CD4-positive, alpha-beta T cell treated with Interleukin-6 at 100 ng/mL for 8 hours (primary cell): ENCODE measurements around the gene SRPRB.

Experiments
- DNase-seq: peaks from one replicate; pipeline ENCODE4 v3.0.0-alpha.2; 2020; ENCODE audit warnings: mixed read lengths, low spot score

Gene SRPRB, protein sequence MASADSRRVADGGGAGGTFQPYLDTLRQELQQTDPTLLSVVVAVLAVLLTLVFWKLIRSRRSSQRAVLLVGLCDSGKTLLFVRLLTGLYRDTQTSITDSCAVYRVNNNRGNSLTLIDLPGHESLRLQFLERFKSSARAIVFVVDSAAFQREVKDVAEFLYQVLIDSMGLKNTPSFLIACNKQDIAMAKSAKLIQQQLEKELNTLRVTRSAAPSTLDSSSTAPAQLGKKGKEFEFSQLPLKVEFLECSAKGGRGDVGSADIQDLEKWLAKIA

DNA sequence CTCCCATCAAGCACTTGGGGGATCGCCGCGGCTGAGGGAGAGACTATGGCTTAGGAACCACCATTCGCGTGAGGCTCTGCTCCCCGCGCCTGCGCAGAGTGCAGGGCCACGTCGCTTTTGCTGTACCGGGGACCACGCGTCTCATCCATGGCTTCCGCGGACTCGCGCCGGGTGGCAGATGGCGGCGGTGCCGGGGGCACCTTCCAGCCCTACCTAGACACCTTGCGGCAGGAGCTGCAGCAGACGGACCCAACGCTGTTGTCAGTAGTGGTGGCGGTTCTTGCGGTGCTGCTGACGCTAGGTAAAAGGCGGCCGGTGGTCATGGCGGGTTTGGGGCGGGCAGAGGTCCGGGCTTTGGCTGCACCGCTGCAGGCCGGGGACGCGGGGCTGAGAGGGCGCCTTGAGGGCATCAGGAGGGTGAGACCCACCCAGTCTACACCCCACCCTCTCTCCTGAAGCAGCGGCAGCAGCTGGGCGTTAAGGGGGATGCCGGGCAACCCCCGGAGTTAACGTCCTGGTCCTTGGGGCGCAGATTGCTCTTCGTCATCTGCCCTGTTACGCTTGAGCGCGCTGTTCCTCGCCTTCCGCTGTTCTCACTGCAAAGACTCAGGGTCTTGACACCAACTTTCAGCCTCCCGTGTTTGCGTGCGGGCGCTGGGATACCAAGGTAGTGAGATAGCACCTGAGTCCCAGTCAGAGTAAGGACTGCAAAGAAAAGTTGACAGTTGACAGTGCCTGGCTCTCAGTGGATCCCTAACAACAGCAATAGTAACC is at the start of gene SRPRB:
Gene SRPRB (plus strand): TSS at position 114 of the 774 bp plus-strand sequence. CDS start 34 bp downstream, at position 148.
- DNase-seq, result peak; percentile 97

DNA sequence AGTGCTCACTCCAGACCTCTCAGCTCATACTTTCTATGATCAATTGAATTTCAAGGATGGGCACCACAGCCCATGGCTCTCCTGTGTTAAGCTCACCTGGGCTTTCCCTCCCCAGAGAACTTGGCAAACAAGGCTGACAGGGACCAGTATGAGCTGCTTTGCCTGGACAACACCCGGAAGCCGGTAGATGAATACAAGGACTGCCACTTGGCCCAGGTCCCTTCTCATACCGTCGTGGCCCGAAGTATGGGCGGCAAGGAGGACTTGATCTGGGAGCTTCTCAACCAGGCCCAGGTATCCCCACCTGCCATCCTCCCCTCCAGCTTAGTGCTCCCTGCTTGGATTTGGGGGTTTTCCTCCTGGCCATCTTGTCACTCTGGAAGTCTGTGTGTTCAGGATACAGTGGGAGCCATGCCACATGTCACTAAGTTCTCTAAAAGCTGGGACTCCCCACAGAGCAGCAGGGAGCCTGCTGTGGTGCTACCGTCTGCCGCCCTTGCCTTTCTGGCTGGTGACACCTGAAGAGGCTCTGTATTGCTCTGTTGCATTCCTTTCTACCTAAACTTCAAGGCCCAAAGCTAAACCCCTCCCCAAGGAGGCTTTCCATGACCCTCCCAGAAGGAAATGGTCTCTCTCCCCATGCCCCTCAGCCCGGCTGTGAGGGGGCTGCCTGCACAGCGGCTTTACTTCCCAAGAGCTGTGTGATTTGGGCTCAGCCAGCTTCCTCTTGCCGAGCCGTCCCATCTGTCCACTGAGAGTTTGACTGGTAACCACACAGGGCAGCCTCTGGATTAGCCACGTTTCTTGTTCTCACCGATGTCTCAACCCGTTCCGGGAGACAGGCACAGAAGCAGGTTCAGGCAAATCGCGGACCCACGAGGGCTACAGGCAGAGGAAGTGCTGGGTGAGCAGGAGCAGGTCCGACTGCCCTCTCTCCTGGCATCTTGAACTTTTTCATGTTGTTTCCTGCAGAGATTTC is 48.6 kb upstream of the SRPRB start:
- no peak for DNase-seq

DNA sequence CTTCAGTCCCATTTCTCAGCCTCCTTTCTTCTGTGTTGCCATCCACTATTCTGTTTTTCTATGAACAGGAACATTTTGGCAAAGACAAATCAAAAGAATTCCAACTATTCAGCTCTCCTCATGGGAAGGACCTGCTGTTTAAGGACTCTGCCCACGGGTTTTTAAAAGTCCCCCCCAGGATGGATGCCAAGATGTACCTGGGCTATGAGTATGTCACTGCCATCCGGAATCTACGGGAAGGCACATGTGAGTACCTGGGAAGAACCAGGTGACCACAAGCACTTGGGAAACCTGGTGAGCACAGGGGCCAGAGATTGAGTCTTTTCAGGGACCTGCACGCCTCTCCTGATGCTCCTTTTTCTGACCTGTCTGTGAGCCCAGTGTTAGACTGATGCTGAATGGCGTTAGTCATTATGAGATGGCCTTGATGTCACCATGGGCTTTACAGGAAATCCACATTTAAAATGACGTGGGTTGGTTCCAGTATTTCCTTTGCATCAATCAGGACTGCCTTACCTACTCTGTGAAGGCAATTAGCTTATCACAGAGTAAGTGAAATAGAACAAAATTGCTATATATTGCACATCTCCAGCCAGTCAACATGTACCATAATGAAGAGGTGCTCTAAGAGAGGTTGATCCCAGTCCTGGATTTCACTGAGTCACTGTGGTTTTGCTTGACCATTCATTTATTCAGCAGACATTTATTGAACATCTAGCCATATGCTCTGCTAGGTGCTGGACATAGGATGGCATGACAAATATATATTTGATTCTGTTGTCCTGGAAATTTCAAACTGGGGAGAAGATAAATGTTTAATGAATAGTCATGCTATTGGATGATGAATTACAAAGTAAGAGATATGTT is 47.7 kb upstream of the SRPRB start:
- no peak for DNase-seq

DNA sequence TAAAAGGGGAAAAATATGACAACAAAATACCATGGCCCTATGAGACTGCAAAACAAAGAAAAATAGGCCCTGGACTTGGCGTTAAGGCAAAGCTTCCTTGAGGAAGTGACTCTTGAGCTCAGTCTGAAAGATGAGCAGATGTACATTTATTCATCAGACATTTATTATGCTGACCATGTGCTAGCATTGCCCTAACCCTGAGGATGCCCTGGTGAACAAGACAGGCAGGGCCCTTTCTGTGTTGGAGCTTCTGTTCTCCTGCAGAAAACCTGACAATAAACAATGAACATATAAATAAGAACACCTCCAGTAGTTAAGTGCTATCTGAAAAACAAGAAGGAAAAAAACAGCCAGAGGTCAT is 47.1 kb upstream of the SRPRB start:
- no peak for DNase-seq

DNA sequence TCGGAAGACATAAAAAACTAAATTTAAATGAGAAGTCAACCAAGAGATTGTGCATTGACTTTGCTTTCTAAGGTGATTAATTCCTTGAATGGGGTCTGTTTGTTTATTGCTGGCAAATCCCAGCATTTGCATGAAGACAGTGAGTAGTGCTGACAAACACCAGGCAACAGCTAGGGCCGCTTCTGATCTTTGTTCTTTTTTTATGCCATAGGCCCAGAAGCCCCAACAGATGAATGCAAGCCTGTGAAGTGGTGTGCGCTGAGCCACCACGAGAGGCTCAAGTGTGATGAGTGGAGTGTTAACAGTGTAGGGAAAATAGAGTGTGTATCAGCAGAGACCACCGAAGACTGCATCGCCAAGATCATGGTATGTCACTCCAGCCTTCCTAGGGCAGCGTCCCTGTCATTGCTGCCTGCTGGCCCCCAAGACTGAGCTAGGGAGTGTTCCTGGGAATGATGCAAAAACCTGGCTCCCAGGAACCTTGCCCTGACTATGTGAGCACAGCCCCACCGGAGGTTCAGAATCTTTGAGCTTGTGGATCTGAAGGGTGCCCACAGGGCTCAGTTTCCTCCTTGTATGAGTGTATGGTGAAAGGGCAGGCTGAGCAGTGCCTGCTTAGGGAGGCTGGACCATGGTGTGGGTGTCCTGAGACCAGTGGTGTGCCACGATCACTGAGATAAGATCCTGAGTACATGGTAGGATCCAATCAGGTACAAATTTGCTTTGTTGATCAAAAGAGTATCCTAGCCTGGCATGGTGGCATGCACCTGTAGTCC is 46.5 kb upstream of the SRPRB start:
- DNase-seq, result no peak

DNA sequence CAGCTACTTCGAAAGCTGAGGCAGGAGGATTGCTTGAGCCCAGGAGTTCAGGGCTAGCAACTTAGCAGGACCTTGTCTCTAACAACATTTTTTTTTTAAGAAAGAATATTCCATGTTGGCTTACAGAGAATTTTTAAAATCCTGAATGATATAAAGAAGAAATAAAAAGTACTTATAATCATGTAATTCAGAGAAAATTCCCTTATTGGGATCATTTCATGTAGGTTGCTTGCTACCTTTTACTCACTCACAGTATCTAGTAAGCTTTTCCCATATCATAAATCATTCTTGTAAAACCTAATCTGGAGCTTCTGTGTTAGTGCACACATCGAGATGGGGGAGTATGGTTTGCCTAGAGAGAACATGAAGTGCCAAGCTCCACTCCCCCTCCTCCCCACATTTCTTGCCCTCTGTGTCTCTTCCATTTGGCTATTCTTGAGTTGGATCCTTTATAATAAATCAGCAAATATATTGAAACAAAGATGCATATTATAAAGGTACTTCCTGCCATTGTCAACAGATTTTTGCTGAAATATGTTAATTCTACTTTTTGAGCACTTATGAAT is 45.8 kb upstream of the SRPRB start:
- no peak for DNase-seq

DNA sequence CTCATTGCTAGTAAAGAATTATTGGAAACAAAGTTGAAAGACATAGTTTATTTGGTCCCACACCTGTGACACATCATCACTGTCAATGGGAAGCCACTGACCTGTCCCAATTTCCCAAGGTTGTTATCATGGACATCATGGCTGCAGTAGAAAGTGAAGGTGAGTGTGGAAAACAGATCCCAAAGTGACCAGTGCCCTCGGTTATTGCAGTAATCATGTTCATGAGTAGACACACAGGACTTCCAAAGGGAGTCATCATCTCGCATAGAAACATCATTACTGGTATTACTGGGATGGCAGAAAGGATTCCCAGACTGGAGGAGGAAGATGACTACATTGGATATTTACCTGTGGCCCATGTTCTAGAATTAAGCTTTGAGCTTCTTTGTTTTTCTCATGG is 44.7 kb upstream of the SRPRB start:
- no peak for DNase-seq

DNA sequence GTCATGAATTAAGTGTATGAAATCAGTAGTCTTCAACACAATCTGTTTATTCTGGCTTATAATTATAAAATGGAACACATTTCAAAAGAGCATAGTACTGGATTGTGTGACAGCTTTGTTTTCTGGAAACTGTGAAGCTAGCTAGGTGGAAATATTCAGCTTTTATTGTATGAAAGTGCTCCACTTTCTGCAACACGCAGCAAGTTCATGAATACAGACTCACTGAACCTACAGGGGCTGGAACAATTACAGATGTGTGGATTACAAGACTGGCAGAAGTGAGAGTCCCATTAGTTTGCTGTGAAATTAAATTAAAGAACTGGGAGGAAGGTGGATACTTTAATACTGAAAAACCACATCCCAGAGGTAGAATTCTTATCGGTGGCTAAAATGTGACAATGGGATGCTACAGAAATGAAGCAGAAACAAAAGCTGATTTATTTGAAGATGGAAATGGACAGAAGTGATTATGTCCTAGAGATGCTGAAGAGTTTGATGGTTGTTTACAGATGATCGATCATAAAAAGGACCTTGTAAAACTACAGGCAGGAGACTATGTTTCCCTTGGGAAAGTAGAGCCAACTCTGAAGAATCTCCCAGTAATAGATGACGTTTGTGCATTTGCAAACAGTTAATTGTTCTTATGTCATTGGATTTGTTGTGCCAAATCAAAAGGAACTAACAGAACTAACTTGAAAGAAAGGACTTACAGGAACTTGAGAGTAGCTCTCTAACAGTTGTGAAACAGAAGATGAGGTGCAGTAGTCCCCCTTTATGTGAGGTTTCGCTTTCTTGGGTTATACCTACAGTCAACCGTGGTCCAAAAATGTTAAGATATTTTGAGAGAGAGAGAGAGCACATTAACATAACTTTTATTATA is 43.8 kb upstream of the SRPRB start:
- no peak for DNase-seq

DNA sequence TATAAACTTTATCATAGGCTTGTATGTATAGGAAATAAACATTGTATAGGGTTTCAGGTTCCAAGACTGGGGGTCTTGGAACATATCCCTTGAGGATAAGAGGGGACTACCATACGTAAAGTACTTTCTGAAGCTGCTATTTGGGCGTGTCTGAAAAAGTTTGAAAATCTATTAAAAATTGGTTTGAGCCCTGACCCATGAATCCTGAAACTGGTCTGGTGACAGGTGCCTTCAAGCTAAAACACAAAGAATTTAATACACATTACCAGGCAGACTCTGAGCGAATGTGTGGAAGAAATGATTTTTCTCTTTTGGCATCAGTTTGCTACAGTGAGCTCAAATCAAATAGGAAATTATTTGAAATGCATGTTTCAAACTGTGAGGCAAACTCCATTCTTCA is 43.1 kb upstream of the SRPRB start:
- DNase-seq, result no peak

DNA sequence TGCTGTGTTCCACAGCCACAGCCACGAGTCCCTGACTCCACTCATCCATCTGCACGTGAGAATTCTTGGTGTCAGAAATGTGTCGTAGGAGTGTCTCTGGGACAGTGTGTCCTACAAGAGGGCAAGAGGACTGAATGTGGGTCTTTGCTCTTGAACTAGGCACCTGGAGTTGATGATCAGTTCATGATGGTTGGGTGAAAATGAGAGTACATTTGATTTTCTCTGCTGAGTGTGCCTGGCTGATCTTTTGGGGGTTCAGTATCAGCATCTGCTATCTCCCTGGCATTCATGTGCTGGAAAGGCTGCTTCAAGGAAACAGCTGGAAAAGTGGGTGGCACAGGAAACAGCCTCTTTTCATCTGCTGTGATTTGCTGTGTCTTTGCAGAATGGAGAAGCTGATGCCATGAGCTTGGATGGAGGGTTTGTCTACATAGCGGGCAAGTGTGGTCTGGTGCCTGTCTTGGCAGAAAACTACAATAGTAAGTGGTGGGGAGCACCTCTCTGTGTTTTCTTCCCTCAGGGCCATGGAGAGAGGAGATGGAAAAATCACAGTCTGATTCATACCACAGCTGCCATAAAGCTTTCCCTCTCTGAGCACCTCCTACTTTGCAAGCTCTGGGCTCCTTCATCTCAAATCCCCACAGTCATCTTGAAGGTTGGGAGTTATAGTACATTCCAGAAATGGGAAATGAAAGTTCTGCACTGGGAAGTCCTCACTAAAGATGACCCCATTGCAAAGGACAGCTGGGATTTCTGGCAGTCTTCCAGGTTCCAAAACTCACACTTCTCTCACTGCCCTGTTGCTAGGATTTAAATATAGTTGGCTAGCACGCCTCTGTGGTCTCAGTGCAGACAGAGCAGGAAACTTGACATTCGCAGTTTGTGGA is 41.6 kb upstream of the SRPRB start:
- no peak for DNase-seq

DNA sequence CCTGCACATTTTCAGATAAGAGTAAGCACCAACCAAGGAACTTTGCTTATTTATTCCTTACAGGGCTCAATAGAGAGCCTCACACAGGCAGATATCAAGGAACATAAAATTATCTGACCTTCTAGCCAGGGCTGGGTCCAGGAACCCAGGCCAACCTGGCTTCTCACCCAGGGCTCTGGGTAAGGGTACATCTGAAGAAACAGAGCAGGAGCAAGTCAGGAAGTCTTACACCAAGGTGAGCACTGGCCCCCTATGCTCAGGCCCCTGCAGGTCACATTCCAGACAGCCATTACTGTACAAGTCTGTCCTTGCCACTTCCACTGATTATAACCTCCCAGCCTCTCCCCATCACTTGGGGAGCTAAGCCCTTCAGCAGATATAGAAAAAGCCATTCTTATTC is 40.4 kb upstream of the SRPRB start:
- no peak for DNase-seq

DNA sequence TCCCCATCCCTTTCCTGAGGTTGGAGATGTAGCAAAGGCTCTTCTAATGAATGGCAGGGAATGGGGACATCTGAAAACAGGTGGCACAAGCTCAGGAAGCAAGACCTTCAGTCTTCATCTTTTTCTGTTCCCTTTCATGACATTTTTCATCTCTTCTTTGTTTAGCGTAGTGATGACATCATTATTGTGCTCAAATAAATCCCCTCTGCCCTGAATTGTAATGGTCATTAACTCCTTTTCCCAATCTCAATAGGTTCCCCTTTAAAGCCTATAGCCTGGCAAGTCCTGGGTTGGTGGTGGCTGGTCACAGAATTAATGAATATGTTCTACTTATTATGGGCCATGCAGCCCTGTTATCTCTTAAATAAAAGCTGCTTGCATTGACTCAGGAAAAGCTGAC is 38.0 kb upstream of the SRPRB start:
- no peak for DNase-seq

DNA sequence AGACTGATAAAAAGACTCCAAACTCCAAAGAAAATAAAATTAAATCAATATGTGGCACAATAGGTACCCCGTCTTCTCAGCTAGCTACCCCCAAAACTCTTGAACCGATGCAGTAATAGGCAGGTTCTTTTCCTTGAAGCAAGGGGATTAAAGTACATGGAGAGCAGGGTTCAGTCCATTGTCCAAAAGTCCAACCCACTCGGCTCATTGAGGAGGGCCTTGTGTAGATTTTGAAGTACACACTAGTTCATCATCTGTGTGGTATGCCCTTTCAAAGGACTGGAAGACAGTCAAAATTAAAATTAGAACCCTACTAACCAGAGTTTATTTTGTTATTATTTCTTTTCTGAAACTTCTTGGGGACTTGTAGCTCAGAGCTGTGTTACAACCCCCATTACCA is 36.1 kb upstream of the SRPRB start:
- DNase-seq, result no peak

DNA sequence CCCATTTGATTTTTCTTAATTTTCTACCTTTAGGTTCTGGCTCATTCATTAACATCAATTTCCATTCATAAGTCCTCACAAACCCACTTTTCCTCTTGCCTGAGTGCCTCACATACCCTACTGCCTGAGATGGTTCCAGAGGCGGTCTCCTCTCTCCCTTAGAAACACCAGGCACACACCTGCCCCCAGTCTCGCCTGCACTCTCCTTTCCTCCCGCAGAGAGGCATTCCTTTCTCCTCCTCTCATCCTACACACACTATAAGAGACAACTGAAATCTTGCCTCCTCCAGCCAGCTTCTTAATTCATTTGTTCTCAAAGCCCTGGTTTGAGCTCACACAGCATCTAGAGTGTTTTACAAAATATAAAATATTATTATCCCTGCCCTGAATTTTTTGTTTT is 31.9 kb upstream of the SRPRB start:
- DNase-seq, result no peak

DNA sequence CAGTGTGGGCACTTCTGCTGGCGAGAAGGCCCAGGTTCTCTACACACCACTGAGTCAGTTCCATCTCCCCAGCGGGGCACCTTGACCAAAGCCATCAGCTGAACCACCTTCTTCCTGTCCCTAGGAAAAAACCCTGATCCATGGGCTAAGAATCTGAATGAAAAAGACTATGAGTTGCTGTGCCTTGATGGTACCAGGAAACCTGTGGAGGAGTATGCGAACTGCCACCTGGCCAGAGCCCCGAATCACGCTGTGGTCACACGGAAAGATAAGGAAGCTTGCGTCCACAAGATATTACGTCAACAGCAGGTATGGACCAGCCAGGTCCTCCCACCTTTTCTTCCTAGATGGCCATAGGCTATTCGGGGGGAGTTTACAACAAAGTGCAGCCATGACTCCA is 30.3 kb upstream of the SRPRB start:
- DNase-seq, result no peak

DNA sequence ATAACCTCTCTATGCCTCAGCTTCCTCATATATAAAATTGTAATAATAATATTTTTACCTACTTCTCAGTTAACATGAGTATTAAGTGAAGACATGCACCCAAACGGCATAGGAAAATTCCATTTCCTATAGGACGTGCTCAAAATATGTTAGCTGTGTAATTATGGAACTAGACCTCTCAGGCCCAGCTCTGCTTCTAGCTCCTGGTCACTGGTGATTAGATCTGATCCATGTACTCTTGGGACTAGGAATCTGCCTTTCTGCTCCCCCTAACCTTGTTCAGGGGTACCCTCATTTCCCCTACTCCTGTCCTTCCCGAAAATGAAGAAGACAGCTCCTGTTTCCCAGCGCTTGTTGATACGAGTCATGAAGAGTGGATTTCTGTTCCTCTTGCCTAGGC is 29.8 kb upstream of the SRPRB start:
- no peak for DNase-seq

DNA sequence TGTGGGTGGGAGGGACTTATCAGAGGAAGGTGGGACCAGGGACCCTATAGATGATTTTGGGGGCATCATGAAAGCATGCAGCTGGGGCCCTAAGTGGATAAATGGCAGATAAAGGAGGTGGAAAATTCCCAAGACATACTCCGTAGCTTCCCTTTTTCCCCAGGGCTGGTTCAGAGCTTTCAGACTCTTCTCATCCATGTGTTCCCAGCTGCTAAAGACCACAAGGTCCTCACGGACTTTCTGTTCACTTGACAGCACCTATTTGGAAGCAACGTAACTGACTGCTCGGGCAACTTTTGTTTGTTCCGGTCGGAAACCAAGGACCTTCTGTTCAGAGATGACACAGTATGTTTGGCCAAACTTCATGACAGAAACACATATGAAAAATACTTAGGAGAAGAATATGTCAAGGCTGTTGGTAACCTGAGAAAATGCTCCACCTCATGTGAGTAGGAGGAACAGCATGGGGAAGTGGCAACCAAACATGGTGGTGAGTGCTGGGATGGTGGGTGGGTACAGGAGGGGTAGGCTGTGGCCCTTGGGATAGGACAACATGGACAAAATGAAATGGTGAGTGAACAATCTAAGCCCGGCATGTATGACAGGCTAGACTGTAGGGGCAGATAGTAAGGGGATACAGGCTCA is 28.7 kb upstream of the SRPRB start:
- DNase-seq, result no peak
